Ecto neural progenitor cell (in vitro differentiated cells): ENCODE measurements around the gene ARSJ.

Experiments used
- DNase-seq: peaks from one replicate; pipeline ENCODE4 v3.0.0-alpha.2; 2018; ENCODE audit warnings: low spot score

Gene ARSJ

DNA sequence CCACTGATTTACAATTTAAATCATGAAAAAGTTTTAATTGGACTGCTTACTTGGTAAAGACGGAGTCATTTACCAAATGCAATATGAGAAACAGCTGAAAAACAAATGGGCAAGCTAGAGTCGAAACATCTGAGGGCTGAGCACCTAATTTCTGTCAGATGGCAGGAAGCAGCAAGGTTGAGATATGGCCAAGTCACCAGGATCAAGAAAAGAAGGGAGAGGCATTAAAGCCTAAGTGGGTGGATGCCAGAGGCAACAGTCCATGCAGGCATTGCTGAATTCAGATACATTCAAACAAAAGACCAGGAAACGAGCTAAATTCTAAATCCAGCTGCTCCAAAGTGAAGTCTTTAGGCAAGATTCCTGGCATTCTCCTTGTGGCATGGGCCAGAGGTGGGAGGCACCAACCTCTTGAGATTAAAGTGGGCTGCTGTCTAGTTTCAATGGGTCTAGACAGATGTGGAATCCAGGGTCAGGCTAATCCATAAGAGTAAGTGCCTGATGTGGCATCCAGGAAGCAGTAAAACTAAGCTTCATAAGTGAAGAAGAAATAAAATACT lies 8.0 kb upstream of the ARSJ start:
- DNase-seq: no peak

- no peak for DNase-seq
Measured at GRCh38 chr4:113982181-113982580, 2.7 kb upstream of the ARSJ start.

GRCh38 chr4:113981591-113981990 lies 2.1 kb upstream of the ARSJ start:
- no peak for DNase-seq

GRCh38 chr4:113979905-113980615 lies 613 bp upstream of the ARSJ start:
- DNase-seq: no peak

- peak; percentile 50 for DNase-seq
Measured at GRCh38 chr4:113978561-113979147, 793 bp downstream of the ARSJ start.

DNA sequence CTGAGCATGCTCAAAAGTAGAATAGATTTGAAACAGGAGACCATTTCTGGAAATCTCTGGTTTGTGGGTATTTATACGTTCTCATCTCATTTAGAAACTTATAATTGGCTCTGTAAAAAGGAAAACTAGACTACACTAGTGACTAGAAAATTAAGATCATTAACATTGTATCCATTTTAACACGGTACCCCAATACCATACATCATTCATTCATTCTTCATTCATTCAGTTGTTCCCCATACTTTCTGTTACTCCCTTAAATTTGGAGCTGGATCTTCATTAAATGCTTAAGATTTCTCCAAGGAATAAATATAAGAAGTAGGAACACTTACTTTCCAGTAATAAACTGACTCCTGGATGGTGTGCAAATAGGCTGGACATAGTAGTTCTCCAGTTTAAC lies 1.3 kb downstream of the ARSJ start:
- DNase-seq: no peak

DNA sequence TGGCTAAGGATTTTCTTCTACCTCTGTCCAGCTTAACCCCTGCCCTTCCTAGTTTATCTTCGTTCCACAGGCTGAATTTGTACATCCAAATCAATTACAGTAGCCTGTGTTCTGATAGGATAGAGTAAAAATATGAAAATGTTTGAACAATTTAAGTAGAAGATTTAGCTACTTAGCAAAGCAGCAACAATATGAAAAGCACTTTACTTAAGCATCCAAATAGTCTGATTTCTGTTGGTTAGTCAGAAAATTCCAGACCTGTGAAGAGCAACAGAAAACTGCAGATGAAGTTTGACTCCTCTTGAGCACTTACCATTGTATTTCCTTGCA lies 2.0 kb downstream of the ARSJ start:
- DNase-seq: no peak

- DNase-seq: no peak
Measured at GRCh38 chr4:113976741-113977525, 2.5 kb downstream of the ARSJ start.

- no peak for DNase-seq
Measured at GRCh38 chr4:113975578-113975977, 3.9 kb downstream of the ARSJ start.

- no peak for DNase-seq
Measured at GRCh38 chr4:113974467-113974866, 5.0 kb downstream of the ARSJ start.

DNA sequence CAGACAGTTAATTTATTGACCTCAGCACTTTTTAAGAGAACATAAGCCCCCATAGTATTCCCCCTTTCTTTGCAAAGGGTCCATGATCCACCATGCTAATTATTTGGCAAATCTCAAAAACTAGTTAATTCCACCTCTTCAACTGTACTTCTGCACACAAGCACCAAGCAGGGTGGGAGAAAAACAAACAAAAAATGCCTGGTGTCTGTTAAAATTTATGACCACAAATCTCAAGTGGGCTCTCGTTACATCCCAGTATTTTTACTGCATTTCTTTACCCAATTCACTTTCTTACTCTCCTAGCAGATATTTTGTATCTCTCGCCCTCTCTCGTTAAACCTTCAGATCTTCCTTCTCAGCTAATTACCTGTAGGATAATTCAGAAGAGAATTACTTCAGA lies 6.1 kb downstream of the ARSJ start:
- DNase-seq: no peak

DNA sequence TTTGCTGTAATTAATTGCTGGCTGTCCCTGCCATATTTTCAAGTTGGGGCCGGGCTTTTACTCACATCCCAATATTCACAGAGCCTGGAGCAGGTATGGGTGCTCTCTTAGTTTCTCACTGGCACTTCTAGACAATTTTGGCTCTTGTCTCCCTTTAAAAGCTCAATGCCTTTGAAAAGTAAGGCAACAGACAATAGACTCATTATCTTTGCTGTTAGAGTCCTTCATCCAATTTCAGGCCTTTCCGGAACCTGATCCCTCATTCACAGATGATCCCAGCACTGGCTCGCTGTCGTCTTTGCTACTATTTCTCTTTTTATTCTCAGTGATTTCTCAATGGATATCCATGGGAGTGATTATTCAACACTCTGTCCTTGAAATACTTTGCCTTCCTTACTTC lies 6.7 kb downstream of the ARSJ start:
- no peak for DNase-seq

DNA sequence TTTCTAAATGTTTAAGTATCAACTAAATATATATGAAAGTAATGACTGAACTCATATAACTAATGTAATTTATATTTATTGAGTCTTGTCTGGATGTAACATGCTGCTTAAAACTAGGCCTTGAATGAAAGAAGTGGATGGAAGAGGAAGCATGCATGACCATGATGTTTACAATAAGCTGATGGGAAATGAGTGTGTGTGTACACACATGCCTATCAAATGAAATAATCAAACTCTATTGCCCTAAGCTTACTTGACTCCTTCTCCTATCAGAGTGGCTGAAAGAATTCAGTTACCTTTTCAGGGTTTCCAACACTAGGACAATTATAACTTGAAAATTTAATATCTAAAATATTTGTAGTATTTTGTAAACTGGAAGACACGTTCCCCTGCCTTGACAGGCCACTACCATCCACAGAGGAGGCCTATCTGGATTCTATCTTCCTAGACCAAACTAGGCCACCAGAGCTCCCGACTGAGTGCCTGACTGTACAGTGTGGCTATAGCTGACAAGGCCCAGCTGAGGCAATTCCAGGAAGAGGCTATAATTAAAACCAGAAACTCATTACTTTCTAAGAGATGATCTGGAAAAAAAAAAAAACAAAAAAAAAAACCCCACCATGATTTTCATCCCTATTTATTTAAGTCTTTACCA lies 7.6 kb downstream of the ARSJ start:
- DNase-seq: no peak

DNA sequence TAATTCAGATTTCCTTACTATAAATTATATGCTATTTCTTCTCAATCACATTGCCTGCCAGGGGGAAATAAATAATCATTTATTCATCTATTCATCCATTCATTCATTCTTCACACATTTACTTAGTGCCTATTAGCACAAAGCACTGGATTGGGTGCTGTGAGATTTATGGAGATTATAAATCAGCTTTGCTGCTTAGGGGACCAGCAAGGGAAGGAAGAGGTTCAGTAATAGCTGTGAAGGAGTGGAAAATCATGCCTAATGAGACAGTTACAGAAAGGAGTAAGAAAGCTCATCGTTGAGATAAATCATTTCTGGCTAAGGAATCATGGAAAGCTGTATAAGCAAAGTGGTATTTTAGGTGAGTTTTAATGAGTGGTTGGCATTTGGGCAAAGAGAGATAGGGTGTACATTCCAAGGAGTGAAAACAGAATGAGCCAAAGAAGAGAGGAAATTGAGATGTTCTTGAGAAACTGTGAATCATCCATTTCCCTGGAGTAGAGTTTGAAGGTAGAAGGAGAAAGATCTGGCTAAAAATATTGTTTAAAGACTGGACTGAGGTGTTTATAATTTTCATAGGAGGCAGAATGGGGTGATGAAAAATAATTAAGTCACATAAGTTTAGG lies 9.6 kb downstream of the ARSJ start:
- no peak for DNase-seq

GRCh38 chr4:113968473-113968872 lies 11.0 kb downstream of the ARSJ start:
- DNase-seq: no peak

DNA sequence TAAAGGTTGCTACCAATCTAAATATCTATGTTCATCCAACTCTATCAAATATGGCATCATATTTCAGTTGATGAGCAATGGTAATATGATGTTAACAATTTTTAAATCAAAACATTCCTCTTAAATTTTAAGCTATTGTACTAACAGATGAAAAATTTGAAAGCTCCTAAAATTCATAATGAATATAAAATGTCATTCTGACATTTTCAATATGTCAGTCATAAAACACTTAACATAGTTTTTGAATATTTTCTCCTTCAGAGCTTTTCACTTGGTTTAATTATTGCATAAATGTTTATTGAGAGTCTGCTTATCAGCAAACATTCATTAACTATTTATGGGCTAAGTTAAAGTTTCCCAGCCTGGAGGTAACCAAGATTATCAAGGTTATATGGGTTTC lies 11.8 kb downstream of the ARSJ start:
- DNase-seq: no peak

DNA sequence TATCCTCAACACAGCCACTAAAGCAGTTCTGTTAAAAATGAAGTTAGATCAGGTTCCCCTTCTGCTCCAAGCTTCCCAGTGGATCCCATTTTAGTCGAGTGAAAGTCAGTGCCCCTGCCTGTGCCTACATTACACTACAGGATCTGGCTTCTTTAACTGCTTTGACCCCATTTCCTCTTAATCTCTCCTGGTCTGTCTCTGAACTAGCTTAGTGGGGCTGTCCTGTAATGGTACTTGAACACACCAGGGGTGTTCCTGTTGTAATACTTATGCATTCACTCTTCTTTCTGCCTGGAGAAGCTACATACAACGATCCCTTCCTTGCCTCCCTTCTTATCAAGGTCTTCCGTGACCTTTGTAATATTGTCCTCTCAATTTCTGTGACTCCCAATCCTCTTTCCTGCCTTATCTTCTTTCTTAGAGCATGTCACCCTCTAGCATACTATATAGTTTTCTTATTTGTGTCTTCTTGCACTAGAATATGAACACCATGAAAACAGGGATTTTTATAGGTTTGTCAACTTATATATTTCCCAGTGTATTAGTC lies 16.7 kb downstream of the ARSJ start:
- no peak for DNase-seq

DNA sequence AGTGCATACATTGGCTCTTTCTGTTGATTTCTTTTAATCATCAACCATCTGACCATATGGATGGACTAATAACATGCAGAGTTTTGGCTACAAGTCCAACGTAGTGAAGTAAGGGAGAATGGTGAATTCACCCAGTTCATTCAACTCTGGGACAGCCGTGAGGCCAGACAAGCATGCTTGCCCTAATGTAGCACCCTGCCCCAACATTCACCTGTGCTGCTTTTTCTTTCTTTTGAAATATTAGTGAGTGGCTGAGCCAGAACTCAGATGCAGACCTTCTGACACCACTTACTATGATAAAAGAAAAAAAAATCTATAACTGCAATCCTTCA lies 17.5 kb downstream of the ARSJ start:
- no peak for DNase-seq

DNA sequence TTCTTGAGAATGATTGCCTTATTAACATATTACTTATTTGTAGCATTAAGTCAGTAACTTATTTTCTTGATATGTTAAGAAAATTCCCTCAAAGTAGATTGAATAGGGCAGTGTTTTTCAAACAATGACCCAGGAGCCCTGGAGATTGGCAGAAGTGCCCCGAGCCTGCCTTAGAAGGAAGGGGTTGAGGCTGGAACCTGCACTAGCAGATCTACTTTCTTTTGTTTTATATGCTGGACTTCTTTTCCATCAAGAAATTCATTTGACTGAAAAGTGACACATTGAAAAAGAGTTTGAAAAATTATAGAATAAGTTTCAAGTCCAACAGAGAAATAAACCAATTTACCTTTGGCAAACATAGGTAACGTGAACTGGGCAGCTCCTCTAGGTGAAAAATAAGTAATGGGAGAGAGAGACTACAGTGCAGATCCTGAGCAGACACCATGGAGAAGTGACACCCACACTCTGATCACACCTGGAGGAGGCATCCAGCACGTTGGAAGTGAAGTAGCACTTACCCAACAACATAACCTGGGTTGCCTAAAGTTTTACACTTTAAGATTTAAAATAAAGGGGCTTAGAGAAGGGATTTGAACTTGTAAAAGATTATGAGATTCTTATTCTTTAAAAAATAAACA lies 18.6 kb downstream of the ARSJ start:
- DNase-seq: no peak

GRCh38 chr4:113959539-113959937 lies 19.9 kb downstream of the ARSJ start:
- DNase-seq: no peak

DNA sequence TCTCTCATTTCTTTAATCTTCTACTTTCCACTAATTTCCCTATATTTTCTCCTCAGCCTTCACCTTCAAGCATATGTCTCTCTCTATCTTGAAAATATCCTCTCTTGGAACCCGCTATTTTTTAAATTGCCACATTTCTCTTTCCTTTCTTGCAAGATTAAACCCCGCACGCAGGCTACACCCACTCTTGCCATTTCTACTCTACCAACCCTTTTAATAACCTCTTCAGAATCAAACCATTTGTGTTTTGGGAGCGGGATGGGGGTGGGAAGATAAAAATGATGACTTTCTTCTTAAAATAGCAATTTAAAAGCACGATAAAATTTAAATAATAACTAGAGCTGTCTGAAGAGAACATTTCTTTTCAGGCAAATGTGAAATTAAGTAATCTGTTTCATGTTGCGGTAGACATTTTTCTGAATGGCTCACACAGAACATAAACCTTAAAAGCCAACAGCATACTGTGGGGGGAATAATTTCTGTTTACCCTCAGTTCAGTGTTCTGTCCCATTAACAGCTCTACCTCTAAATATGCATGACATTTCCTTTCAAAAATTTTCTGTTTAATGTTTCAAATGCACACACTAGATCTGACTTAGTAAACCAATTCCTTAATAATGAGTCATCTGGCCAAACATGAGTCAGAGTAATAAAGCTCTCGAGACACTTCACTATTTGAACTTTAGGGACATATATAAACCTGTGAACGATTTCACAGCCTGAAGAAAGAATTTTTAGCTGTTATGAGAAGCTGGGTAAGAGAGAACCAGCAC lies 20.5 kb downstream of the ARSJ start:
- no peak for DNase-seq
